Hepatocyte (in vitro differentiated cells): ENCODE results near the gene REXO5. TPM values are rescaled to one million over a fixed set of nuclear protein-coding genes. Genes with fewer than 3 reads are reported as not detected.
A peak's percentile ranks its signal among the peaks of the same experiment; 100 is the strongest.
"Not testable (repeated sequence)": the region's sequence is repeated elsewhere in the genome, so short reads cannot be mapped to it uniquely, and the experiment has no call there.

Source experiments
- DNase-seq: peaks from one replicate; pipeline ENCODE4 v3.0.0-alpha.2; 2016; ENCODE audit warnings: low spot score
- H2AFZ ChIP-seq: fragments of 200-600 bp; sonication (generic); 2 replicates; pipeline ENCODE4 v1.6.0; 2016; ENCODE audit warnings: antibody characterized with exemption, mild to moderate bottlenecking
- H3K27ac ChIP-seq: fragments of 200-600 bp; sonication (generic); 2 replicates; pipeline ENCODE4 v1.5.1; 2016; ENCODE audit warnings: mild to moderate bottlenecking
- H3K27me3 ChIP-seq: fragments of 200-600 bp; sonication (generic); 2 replicates; pipeline ENCODE4 v1.6.1; 2016
- H3K36me3 ChIP-seq: fragments of 200-600 bp; sonication (generic); replicated peaks from 2 replicates; pipeline ENCODE4 v1.5.1; 2016; ENCODE audit warnings: low read depth; ENCODE audit not compliant: insufficient read depth
- H3K4me1 ChIP-seq: fragments of 200-600 bp; sonication (generic); 2 replicates; pipeline ENCODE4 v1.5.1; 2016; ENCODE audit warnings: mild to moderate bottlenecking, moderate library complexity; ENCODE audit not compliant: insufficient read depth
- H3K4me2 ChIP-seq: fragments of 200-600 bp; sonication (generic); 2 replicates; pipeline ENCODE4 v1.6.0; 2016
- H3K4me3 ChIP-seq: fragments of 200-600 bp; sonication (generic); 2 replicates; pipeline ENCODE4 v1.5.1; 2016; ENCODE audit warnings: mild to moderate bottlenecking
- H3K79me2 ChIP-seq: fragments of 200-600 bp; sonication (generic); 2 replicates; pipeline ENCODE4 v1.6.0; 2017; ENCODE audit warnings: mild to moderate bottlenecking
- H3K9me2 ChIP-seq: fragments of 200-600 bp; sonication (generic); replicated peaks from 2 replicates; pipeline ENCODE4 v1.6.0; 2017; ENCODE audit warnings: mild to moderate bottlenecking; ENCODE audit not compliant: insufficient read depth
- H3K9me3 ChIP-seq: fragments of 200-600 bp; sonication (generic); 2 replicates; pipeline ENCODE4 v1.5.1; 2016; ENCODE audit warnings: low read depth, mild to moderate bottlenecking
- H4K20me1 ChIP-seq: fragments of 200-600 bp; sonication (generic); 2 replicates; pipeline ENCODE4 v1.6.0; 2016; ENCODE audit warnings: mild to moderate bottlenecking; ENCODE audit not compliant: insufficient read depth, poor library complexity, severe bottlenecking
- CTCF ChIP-seq: fragments of 200-600 bp; sonication (generic); IDR thresholded peaks from 2 replicates; pipeline ENCODE4 v1.5.1; 2016; ENCODE audit warnings: antibody characterized with exemption, mild to moderate bottlenecking; ENCODE audit not compliant: poor library complexity
- EZH2 ChIP-seq: fragments of 200-600 bp; sonication (generic); IDR thresholded peaks from 2 replicates; pipeline ENCODE4 v1.6.1; 2016; ENCODE audit warnings: antibody characterized with exemption, mild to moderate bottlenecking, borderline replicate concordance
- EZH2phosphoT487 ChIP-seq: fragments of 200-600 bp; sonication (generic); IDR thresholded peaks from one replicate; pipeline ENCODE4 v1.6.1; 2018; ENCODE audit warnings: antibody characterized with exemption, mild to moderate bottlenecking, low read depth, moderate library complexity; ENCODE audit not compliant: unreplicated experiment, severe bottlenecking
- WGBS: methylation state at CpG from one replicate; pipeline ENCODE4 v1.1.6; 2016; ENCODE audit warnings: low lambda C conversion rate; ENCODE audit errors: missing lambda C conversion rate; 5-methylcytosine and 5-hydroxymethylcytosine counted together
- polyA plus RNA-seq: library from polyadenylated mRNA; unstranded; fragments of >200 nt; fragmentation: Nextera tagmentation; extraction: Ambion mirVana; gene quantifications from 2 replicates; pipeline ENCODE4 v1.2.1, GENCODE V29; 2016
- total RNA-seq: library from RNA; depleted of rRNA; stranded (reverse); fragments of >200 nt; gene quantifications from 2 replicates; pipeline ENCODE4 v1.2.3, GENCODE V29; 2014

Gene REXO5
- total and polyA plus RNA-seq, 2 experiments from 2014 or later: 3.5 to 3.6 TPM

DNA sequence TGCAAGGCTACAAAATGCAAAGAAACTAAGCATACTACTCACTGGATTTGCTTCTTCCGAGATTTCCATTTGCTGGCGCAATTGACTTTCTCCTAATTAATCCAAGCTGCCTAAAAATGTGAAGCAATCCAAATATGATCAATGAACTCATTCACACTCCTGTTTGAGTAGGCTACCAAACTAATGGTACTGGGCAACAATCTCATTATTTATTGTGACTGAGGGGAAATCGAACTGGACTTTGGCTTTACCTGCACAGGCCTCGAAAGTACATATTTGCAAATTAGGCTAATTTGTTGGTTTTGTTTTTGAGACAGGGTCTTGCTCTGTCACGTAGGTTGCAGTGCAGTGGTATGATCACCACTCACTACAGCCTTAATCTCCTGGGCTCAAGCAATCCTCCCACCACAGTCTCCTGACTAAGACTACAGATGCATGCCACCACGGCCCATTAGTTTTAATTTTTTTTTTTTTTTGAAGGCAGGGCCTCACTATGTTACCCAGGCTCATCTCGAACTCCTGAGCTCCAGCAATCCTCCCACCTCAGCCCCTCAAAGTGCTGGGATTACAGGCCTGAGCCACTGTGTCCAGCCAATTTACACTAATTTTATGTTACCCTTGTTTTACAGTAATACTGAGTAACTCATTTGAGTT, 2.6 kb upstream of the REXO5 start:
- Histone ChIP-seq H3K27ac (no peak overlapping the region), H2AFZ (no peak overlapping the region), H4K20me1 (no peaks in the 10 kb centered on the region), H3K4me3 (no peak overlapping the region), H3K79me2 (peaks cover 5% of the 10 kb centered on the region), H3K36me3 (no peaks in the 10 kb centered on the region), H3K4me1 (no peaks in the 10 kb centered on the region), H3K4me2 (no peak overlapping the region), H3K9me2 (no peaks in the 10 kb centered on the region), H3K9me3 (no peaks in the 10 kb centered on the region), H3K27me3 (no peaks in the 10 kb centered on the region)
- TF ChIP-seq EZH2: no peak
- TF ChIP-seq EZH2phosphoT487: no peak
- no peak for TF ChIP-seq CTCF
- no peak for DNase-seq
- WGBS: 73% methylated on average over 7 of the region's 7 CpGs

- not testable (repeated sequence) for H3K27me3 ChIP-seq, H3K9me3 ChIP-seq, H3K36me3 ChIP-seq, DNase-seq, H3K79me2 ChIP-seq, H3K9me2 ChIP-seq, H3K4me1 ChIP-seq, H4K20me1 ChIP-seq
- Histone ChIP-seq H3K4me3 (peak overlapping the region; percentile 85), H2AFZ (peak overlapping the region; percentile 64), H3K4me2 (peak overlapping the region; percentile 83), H3K27ac (peak overlapping the region; percentile 80)
- 28% methylated on average over 12 of the region's 12 CpGs for WGBS
Measured at GRCh38 chr16:20805684-20806167, 601 bp upstream of the REXO5 start.

- 90% methylated on average over 11 of the region's 11 CpGs for WGBS
- no peak overlapping the region for H2AFZ ChIP-seq
- no peaks in the 10 kb centered on the region for H3K36me3 ChIP-seq
- H4K20me1 ChIP-seq: no peaks in the 10 kb centered on the region
- no peaks in the 10 kb centered on the region for H3K27me3 ChIP-seq
- no peaks in the 10 kb centered on the region for H3K4me1 ChIP-seq
- DNase-seq: no peak
- H3K9me2 ChIP-seq: no peaks in the 10 kb centered on the region
- no peak overlapping the region for H3K4me3 ChIP-seq
- TF ChIP-seq CTCF: no peak
- TF ChIP-seq EZH2phosphoT487: no peak
- peaks cover 5% of the 10 kb centered on the region for H3K79me2 ChIP-seq
- H3K27ac ChIP-seq: no peak overlapping the region
- H3K4me2 ChIP-seq: peak overlapping the region; percentile 83
- no peaks in the 10 kb centered on the region for H3K9me3 ChIP-seq
Measured at GRCh38 chr16:20807862-20808261, 1.5 kb downstream of the REXO5 start.

DNA sequence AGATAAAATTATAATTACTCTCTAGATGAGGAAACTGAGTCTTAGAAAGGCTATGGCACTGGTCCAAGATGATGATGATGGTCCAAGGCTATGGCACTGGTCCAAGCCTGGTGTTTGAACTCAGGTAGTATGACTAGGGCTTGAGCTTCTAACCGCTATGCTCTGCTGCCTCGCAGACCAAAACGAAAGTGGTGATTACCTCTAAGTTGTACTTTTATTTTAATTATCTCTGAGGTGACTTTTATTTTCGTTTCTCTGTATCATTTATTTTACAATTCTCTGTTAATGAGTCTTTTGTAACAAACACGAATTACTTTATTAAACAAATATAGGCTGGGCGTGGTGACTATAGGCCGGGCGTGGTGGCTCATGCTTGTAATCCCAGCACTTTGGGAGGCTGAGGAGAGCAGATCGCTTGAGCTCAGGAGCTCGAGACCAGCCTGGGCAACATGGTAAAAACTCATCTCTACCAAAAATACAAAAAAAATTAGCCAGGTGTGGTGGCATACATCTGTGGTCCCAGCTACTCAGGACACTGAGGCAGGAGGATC, 5.6 kb downstream of the REXO5 start:
- 94% methylated on average over 10 of the region's 10 CpGs for WGBS
- Histone ChIP-seq H3K9me2 (no peaks in the 10 kb centered on the region), H3K79me2 (no peaks in the 10 kb centered on the region), H3K27ac (no peak overlapping the region), H3K27me3 (no peaks in the 10 kb centered on the region), H3K36me3 (no peaks in the 10 kb centered on the region), H4K20me1 (no peaks in the 10 kb centered on the region), H3K4me1 (no peaks in the 10 kb centered on the region), H3K4me3 (no peak overlapping the region), H3K4me2 (no peak overlapping the region), H3K9me3 (no peaks in the 10 kb centered on the region), H2AFZ (no peak overlapping the region)
- TF ChIP-seq EZH2 (no peak), EZH2phosphoT487 (no peak), CTCF (no peak)
- no peak for DNase-seq
